ENCODE results near the gene GASK1B.

Gene GASK1B

GRCh38 chr4:158159054-158159717, 13.6 kb downstream of the GASK1B start:
- H3K4me3 ChIP-seq (ENCODE audit: low read length), result no peak overlapping the region
- H3K27me3 ChIP-seq (ENCODE audit: control insufficient read depth, insufficient read depth, low read length), result no peaks in the 10 kb centered on the region
- H3K4me1 ChIP-seq (ENCODE audit: control insufficient read depth, insufficient read depth, low read length), result peaks cover 49% of the 10 kb centered on the region
- no peaks in the 10 kb centered on the region for H3K36me3 ChIP-seq (ENCODE audit: control insufficient read depth, insufficient read depth, low read length)
- H3K27ac ChIP-seq (ENCODE audit: low read depth, low read length), result no peak overlapping the region
- no peak overlapping the region for H3K9ac ChIP-seq (ENCODE audit: low read length)

GRCh38 chr4:158157412-158157811, 15.4 kb downstream of the GASK1B start:
- Histone ChIP-seq H3K9ac (ENCODE audit: low read length) (no peak overlapping the region), H3K27ac (ENCODE audit: low read depth, low read length) (no peak overlapping the region), H3K36me3 (ENCODE audit: control insufficient read depth, insufficient read depth, low read length) (no peaks in the 10 kb centered on the region), H3K4me1 (ENCODE audit: control insufficient read depth, insufficient read depth, low read length) (peaks cover 42% of the 10 kb centered on the region), H3K4me3 (ENCODE audit: low read length) (no peak overlapping the region), H3K27me3 (ENCODE audit: control insufficient read depth, insufficient read depth, low read length) (no peaks in the 10 kb centered on the region)

- H3K27ac ChIP-seq (ENCODE audit: low read depth, low read length), result no peak overlapping the region
- no peak overlapping the region for H3K9ac ChIP-seq (ENCODE audit: low read length)
- no peaks in the 10 kb centered on the region for H3K36me3 ChIP-seq (ENCODE audit: control insufficient read depth, insufficient read depth, low read length)
- H3K4me1 ChIP-seq (ENCODE audit: control insufficient read depth, insufficient read depth, low read length), result peaks cover 32% of the 10 kb centered on the region
- no peak overlapping the region for H3K4me3 ChIP-seq (ENCODE audit: low read length)
- H3K27me3 ChIP-seq (ENCODE audit: control insufficient read depth, insufficient read depth, low read length), result no peaks in the 10 kb centered on the region
These were observed 17.0 kb downstream of the GASK1B start for GRCh38 chr4:158155656-158156356.

- H3K4me3 ChIP-seq (ENCODE audit: low read length), result no peak overlapping the region
- H3K27ac ChIP-seq (ENCODE audit: low read depth, low read length), result no peak overlapping the region
- no peaks in the 10 kb centered on the region for H3K4me1 ChIP-seq (ENCODE audit: control insufficient read depth, insufficient read depth, low read length)
- no peaks in the 10 kb centered on the region for H3K36me3 ChIP-seq (ENCODE audit: control insufficient read depth, insufficient read depth, low read length)
- no peaks in the 10 kb centered on the region for H3K27me3 ChIP-seq (ENCODE audit: control insufficient read depth, insufficient read depth, low read length)
- no peak overlapping the region for H3K9ac ChIP-seq (ENCODE audit: low read length)
These were observed 25.7 kb downstream of the GASK1B start for GRCh38 chr4:158147151-158147550.

- Histone ChIP-seq H3K4me3 (ENCODE audit: low read length) (no peak overlapping the region), H3K9ac (ENCODE audit: low read length) (no peak overlapping the region), H3K27me3 (ENCODE audit: control insufficient read depth, insufficient read depth, low read length) (no peaks in the 10 kb centered on the region), H3K4me1 (ENCODE audit: control insufficient read depth, insufficient read depth, low read length) (no peaks in the 10 kb centered on the region), H3K36me3 (ENCODE audit: control insufficient read depth, insufficient read depth, low read length) (no peaks in the 10 kb centered on the region), H3K27ac (ENCODE audit: low read depth, low read length) (no peak overlapping the region)
These were observed 26.1 kb downstream of the GASK1B start for GRCh38 chr4:158146736-158147135.

GRCh38 chr4:158139086-158139485, 33.7 kb downstream of the GASK1B start:
- Histone ChIP-seq H3K36me3 (ENCODE audit: control insufficient read depth, insufficient read depth, low read length) (no peaks in the 10 kb centered on the region), H3K27ac (ENCODE audit: low read depth, low read length) (peak overlapping the region; percentile 14), H3K4me1 (ENCODE audit: control insufficient read depth, insufficient read depth, low read length) (peaks cover 8% of the 10 kb centered on the region), H3K27me3 (ENCODE audit: control insufficient read depth, insufficient read depth, low read length) (no peaks in the 10 kb centered on the region), H3K4me3 (ENCODE audit: low read length) (no peak overlapping the region), H3K9ac (ENCODE audit: low read length) (no peak overlapping the region)

- peaks cover 11% of the 10 kb centered on the region for H3K4me1 ChIP-seq (ENCODE audit: control insufficient read depth, insufficient read depth, low read length)
These were observed 38.6 kb downstream of the GASK1B start for GRCh38 chr4:158134222-158134621.

GRCh38 chr4:158133551-158133950, 39.3 kb downstream of the GASK1B start:
- H3K36me3 ChIP-seq (ENCODE audit: control insufficient read depth, insufficient read depth, low read length), result no peaks in the 10 kb centered on the region
- H3K4me1 ChIP-seq (ENCODE audit: control insufficient read depth, insufficient read depth, low read length), result peaks cover 10% of the 10 kb centered on the region
- no peak overlapping the region for H3K9ac ChIP-seq (ENCODE audit: low read length)
- no peak overlapping the region for H3K4me3 ChIP-seq (ENCODE audit: low read length)
- no peaks in the 10 kb centered on the region for H3K27me3 ChIP-seq (ENCODE audit: control insufficient read depth, insufficient read depth, low read length)
- H3K27ac ChIP-seq (ENCODE audit: low read depth, low read length), result no peak overlapping the region

More at GRCh38 chr4:158134222-158134621, 38.6 kb downstream of the GASK1B start:
- H3K27ac ChIP-seq (ENCODE audit: low read depth, low read length), result no peak overlapping the region
- no peaks in the 10 kb centered on the region for H3K27me3 ChIP-seq (ENCODE audit: control insufficient read depth, insufficient read depth, low read length)
- H3K9ac ChIP-seq (ENCODE audit: low read length), result no peak overlapping the region
- H3K4me3 ChIP-seq (ENCODE audit: low read length), result no peak overlapping the region
- no peaks in the 10 kb centered on the region for H3K36me3 ChIP-seq (ENCODE audit: control insufficient read depth, insufficient read depth, low read length)

GRCh38 chr4:158131027-158131426, 41.8 kb downstream of the GASK1B start:
- Histone ChIP-seq H3K27ac (ENCODE audit: low read depth, low read length) (no peak overlapping the region), H3K9ac (ENCODE audit: low read length) (no peak overlapping the region), H3K4me3 (ENCODE audit: low read length) (no peak overlapping the region), H3K27me3 (ENCODE audit: control insufficient read depth, insufficient read depth, low read length) (no peaks in the 10 kb centered on the region), H3K36me3 (ENCODE audit: control insufficient read depth, insufficient read depth, low read length) (no peaks in the 10 kb centered on the region), H3K4me1 (ENCODE audit: control insufficient read depth, insufficient read depth, low read length) (peaks cover 7% of the 10 kb centered on the region)

GRCh38 chr4:158130204-158130603, 42.6 kb downstream of the GASK1B start:
- H3K27me3 ChIP-seq (ENCODE audit: control insufficient read depth, insufficient read depth, low read length), result no peaks in the 10 kb centered on the region
- peaks cover 7% of the 10 kb centered on the region for H3K4me1 ChIP-seq (ENCODE audit: control insufficient read depth, insufficient read depth, low read length)
- no peak overlapping the region for H3K4me3 ChIP-seq (ENCODE audit: low read length)
- no peaks in the 10 kb centered on the region for H3K36me3 ChIP-seq (ENCODE audit: control insufficient read depth, insufficient read depth, low read length)
- no peak overlapping the region for H3K27ac ChIP-seq (ENCODE audit: low read depth, low read length)
- H3K9ac ChIP-seq (ENCODE audit: low read length), result no peak overlapping the region

- Histone ChIP-seq H3K27me3 (ENCODE audit: control insufficient read depth, insufficient read depth, low read length) (no peaks in the 10 kb centered on the region), H3K4me1 (ENCODE audit: control insufficient read depth, insufficient read depth, low read length) (peaks cover 7% of the 10 kb centered on the region), H3K4me3 (ENCODE audit: low read length) (no peak overlapping the region), H3K9ac (ENCODE audit: low read length) (no peak overlapping the region), H3K36me3 (ENCODE audit: control insufficient read depth, insufficient read depth, low read length) (no peaks in the 10 kb centered on the region), H3K27ac (ENCODE audit: low read depth, low read length) (no peak overlapping the region)
These were observed 43.1 kb downstream of the GASK1B start for GRCh38 chr4:158129694-158130093.

- H3K4me1 ChIP-seq (ENCODE audit: control insufficient read depth, insufficient read depth, low read length), result peaks cover 4% of the 10 kb centered on the region
- H3K36me3 ChIP-seq (ENCODE audit: control insufficient read depth, insufficient read depth, low read length), result no peaks in the 10 kb centered on the region
- no peak overlapping the region for H3K27ac ChIP-seq (ENCODE audit: low read depth, low read length)
- no peaks in the 10 kb centered on the region for H3K27me3 ChIP-seq (ENCODE audit: control insufficient read depth, insufficient read depth, low read length)
- H3K9ac ChIP-seq (ENCODE audit: low read length), result no peak overlapping the region
- no peak overlapping the region for H3K4me3 ChIP-seq (ENCODE audit: low read length)
These were observed 44.3 kb downstream of the GASK1B start for GRCh38 chr4:158128540-158128939.

- Histone ChIP-seq H3K27ac (ENCODE audit: low read depth, low read length) (no peak overlapping the region), H3K4me3 (ENCODE audit: low read length) (no peak overlapping the region), H3K36me3 (ENCODE audit: control insufficient read depth, insufficient read depth, low read length) (no peaks in the 10 kb centered on the region)
These were observed 47.5 kb downstream of the GASK1B start for GRCh38 chr4:158125310-158125709.

More at GRCh38 chr4:158125310-158125709, 47.5 kb downstream of the GASK1B start:
- Histone ChIP-seq H3K27me3 (ENCODE audit: control insufficient read depth, insufficient read depth, low read length) (no peaks in the 10 kb centered on the region), H3K9ac (ENCODE audit: low read length) (no peak overlapping the region), H3K4me1 (ENCODE audit: control insufficient read depth, insufficient read depth, low read length) (peaks cover 6% of the 10 kb centered on the region)
